ENCODE measurements around the gene TNFRSF6B. TPM values are rescaled to one million over a fixed set of nuclear protein-coding genes. Genes with fewer than 3 reads are reported as not detected.
"Not testable (repeated sequence)": the region's sequence is repeated elsewhere in the genome, so short reads cannot be mapped to it uniquely, and the experiment has no call there.

TNFRSF6B gene
- total RNA-seq, 1 donor from 2014 or later = 7.1 TPM

DNA sequence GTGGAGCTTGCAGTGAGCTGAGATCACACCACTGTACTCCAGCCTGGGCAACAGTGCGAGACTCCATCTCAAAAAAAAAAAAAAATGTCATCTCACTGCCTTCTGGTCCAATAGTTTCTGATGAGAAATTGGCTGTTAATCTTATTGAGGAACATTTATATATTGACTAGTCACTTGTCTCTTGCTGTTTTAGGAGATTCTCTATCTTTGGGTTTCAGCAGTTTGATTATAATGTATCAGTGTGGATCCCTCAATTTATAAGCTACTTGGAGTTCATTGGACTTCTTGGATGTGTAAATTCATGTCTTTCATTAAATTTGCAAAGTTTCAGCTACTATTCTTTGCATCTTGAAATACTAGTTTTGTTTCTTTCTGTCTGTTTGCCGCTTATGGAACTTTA, 22.5 kb downstream of the TNFRSF6B start:
- peaks cover 9% of the 10 kb centered on the region for H3K36me3 ChIP-seq (ENCODE audit: control insufficient read depth, insufficient read depth, low read length)
- DNase-seq (ENCODE audit: low read depth) (no peak), FAIRE-seq (no peak)
- H3K4me3 ChIP-seq (ENCODE audit: low read depth, low read length) = no peak overlapping the region
- TF ChIP-seq, protein P1, sequence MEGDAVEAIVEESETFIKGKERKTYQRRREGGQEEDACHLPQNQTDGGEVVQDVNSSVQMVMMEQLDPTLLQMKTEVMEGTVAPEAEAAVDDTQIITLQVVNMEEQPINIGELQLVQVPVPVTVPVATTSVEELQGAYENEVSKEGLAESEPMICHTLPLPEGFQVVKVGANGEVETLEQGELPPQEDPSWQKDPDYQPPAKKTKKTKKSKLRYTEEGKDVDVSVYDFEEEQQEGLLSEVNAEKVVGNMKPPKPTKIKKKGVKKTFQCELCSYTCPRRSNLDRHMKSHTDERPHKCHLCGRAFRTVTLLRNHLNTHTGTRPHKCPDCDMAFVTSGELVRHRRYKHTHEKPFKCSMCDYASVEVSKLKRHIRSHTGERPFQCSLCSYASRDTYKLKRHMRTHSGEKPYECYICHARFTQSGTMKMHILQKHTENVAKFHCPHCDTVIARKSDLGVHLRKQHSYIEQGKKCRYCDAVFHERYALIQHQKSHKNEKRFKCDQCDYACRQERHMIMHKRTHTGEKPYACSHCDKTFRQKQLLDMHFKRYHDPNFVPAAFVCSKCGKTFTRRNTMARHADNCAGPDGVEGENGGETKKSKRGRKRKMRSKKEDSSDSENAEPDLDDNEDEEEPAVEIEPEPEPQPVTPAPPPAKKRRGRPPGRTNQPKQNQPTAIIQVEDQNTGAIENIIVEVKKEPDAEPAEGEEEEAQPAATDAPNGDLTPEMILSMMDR (IDR thresholded peaks at IDR 0.05; ENCODE audit: insufficient read depth, low read length, severe bottlenecking) = no peak
- no peaks in the 10 kb centered on the region for H3K27me3 ChIP-seq (ENCODE audit: control insufficient read depth, insufficient read depth, low read length)

DNA sequence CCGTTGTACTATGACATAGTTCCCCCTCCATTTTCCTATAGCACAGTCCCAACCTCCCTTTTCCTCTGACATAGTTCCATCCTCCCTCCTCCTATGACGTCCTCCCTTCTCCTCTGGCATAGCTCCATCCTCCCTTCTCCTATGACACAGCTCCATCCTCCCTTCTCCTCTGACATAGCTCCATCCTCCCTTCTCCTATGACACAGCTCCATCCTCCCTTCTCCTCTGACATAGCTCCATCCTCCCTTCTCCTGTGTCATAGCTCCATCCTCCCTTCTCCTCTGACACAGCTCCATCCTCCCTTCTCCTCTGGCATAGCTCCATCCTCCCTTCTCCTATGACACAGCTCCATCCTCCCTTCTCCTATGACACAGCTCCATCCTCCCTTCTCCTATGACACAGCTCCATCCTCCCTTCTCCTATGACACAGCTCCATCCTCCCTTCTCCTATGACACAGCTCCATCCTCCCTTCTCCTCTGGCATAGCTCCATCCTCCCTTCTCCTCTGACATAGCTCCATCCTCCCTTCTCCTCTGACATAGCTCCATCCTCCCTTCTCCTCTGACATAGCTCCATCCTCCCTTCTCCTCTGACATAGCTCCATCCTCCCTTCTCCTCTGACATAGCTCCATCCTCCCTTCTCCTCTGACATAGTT, 26.6 kb downstream of the TNFRSF6B start:
- DNase-seq (ENCODE audit: low read depth); H3K27me3 ChIP-seq (ENCODE audit: control insufficient read depth, insufficient read depth, low read length); H3K4me3 ChIP-seq (ENCODE audit: low read depth, low read length); H3K36me3 ChIP-seq (ENCODE audit: control insufficient read depth, insufficient read depth, low read length); FAIRE-seq: not testable (repeated sequence)

DNA sequence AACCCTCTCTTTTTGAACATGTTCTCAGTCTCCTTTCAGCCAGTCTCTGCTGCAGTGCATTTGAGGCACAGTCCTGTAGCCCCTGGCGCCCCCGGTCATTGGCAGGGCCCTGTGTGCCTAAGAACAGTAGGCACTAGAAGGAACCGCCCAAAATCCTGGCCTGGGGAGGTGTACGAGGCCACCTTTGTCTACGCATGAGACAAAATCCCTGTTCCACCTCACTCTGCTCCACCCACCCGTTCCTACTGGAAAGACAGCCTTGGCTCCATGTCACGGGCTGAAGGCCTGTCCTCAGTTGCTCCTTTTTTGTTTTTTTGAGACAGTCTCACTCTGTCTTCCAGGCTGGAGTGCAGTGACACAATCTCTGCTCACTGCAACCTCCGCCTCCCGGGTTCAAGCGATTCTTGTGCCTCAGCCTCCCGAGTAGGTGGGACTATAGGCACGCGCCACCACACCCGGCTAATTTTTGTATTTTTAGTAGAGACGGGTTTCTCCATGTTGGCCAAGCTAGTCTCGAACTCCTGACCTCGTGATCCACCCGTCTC, 33.8 kb downstream of the TNFRSF6B start:
- H3K4me3 ChIP-seq (ENCODE audit: low read depth, low read length); DNase-seq (ENCODE audit: low read depth); H3K36me3 ChIP-seq (ENCODE audit: control insufficient read depth, insufficient read depth, low read length); H3K27me3 ChIP-seq (ENCODE audit: control insufficient read depth, insufficient read depth, low read length); FAIRE-seq: not testable (repeated sequence)

DNA sequence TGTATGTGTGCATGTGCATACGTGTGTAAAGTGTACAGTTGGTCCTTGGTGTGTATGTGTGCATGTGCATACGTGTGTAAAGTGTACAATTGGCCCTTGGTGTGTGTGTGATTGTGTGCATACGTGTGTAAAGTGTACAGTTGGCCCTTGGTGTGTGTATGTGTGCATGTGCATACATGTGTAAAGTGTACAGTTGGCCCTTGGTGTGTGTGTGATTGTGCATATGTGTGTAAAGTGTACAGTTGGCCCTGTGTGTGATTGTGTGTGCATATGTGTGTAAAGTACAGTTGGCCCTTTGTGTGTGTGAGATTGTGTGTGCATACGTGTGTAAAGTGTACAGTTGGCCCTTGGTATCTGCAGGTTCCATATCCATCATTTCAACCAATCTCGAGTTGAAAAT, 35.0 kb downstream of the TNFRSF6B start:
- no peaks in the 10 kb centered on the region for H3K27me3 ChIP-seq (ENCODE audit: control insufficient read depth, insufficient read depth, low read length)
- no peak overlapping the region for H3K4me3 ChIP-seq (ENCODE audit: low read depth, low read length)
- DNase-seq (ENCODE audit: low read depth) = no peak
- TF ChIP-seq, protein P1 (IDR thresholded peaks at IDR 0.05; ENCODE audit: insufficient read depth, low read length, severe bottlenecking) = no peak
- FAIRE-seq = no peak
- peaks cover 11% of the 10 kb centered on the region for H3K36me3 ChIP-seq (ENCODE audit: control insufficient read depth, insufficient read depth, low read length)

DNA sequence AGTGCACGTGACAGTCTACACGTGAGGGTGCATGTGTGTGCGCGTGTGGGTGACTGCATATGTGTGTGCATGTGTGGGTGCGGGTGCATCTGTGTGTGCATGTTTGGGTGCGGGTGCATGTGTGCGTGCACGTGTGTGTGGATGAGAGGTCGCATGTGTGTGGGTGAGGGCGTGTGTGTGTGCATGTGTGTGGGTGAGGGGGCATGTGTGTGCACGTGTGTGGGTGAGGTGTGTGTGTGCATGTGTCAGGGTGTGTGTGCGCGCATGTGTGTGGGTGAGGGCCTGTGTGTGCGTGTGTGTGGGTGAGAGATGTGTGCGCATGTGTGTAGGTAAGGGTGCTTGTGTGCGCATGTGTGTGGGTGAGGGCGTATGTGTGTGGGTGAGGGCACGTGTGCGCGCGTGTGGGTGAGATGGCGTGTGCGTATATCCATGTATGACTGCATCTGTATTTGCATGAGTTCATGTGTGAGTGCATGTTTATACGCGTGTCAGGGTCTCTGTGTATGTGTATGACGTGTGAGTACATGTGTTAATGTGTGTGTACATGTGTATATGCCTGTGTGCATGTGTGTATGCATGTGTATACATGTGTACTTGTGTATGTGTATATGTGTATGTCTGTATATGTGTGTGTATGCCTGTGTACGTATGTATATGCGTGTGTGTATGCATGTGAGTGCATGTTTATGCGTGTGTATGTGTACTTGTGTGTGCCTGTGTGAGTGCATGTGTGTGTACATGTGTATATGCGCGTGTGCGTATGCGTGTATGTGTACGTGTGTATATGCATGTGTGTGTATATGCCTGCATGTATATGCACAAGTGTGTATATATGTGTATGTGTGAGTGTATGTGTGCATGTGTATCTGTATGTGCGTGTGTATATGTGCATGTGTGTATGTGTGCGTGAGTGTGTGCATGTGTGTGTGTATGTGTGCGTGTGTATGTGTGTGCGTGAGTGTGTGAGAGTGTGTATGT, 36.0 kb downstream of the TNFRSF6B start:
- H3K4me3 ChIP-seq (ENCODE audit: low read depth, low read length) = no peak overlapping the region
- peaks cover 11% of the 10 kb centered on the region for H3K36me3 ChIP-seq (ENCODE audit: control insufficient read depth, insufficient read depth, low read length)
- TF ChIP-seq, protein P1 (IDR thresholded peaks at IDR 0.05; ENCODE audit: insufficient read depth, low read length, severe bottlenecking) = no peak
- no peaks in the 10 kb centered on the region for H3K27me3 ChIP-seq (ENCODE audit: control insufficient read depth, insufficient read depth, low read length)
- DNase-seq (ENCODE audit: low read depth) (no peak), FAIRE-seq (no peak)

DNA sequence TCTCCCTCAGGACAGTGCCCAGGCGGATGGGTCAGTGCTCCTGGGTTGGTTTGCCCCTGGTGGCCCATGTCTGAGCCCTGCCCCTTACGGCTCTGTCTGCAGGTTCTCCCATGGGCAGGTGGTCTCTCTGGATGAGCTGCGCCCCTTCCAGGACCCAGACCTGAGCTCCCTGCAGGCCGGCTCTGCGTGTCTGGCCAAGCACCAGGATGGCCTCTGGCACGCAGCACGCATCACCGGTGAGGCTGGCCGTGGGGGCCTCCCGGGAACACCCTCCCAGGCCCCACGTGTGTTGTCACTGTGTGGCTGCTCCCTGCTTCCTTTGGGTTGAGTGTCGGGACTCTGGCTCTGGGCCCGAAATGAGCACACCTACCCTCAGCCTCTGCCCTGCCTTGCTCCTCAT, 36.7 kb downstream of the TNFRSF6B start:
- Histone ChIP-seq H3K4me3 (ENCODE audit: low read depth, low read length) (no peak overlapping the region), H3K36me3 (ENCODE audit: control insufficient read depth, insufficient read depth, low read length) (peaks cover 11% of the 10 kb centered on the region), H3K27me3 (ENCODE audit: control insufficient read depth, insufficient read depth, low read length) (no peaks in the 10 kb centered on the region)
- FAIRE-seq (no peak), DNase-seq (ENCODE audit: low read depth) (no peak)
- TF ChIP-seq, protein P1 (IDR thresholded peaks at IDR 0.05; ENCODE audit: insufficient read depth, low read length, severe bottlenecking) = no peak
